Measurements from ENCODE around the gene TXNL4A.

DNA sequence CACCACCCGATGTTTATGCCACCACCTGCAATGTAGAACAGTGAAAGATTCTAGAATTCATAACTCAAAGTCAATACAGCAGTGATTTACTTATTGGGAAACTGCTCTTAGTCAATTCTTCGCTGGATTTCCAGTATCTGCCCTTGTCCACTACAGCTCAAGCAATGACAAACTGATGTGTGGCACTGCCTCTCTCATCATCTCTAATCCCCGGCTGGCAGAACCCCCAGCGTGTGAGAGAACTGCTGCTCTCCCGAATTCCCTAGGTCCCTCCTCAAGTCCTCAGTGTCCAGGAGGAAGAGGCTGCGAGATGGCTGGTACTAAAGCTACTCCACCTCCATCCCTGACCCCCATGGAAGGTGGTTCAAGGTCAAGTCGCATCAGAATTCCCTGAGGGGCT lies 1.6 kb downstream of the TXNL4A start:
- no peak for TF ChIP-seq EP300 (IDR thresholded peaks at IDR 0.05)
- TF ChIP-seq, protein P1, sequence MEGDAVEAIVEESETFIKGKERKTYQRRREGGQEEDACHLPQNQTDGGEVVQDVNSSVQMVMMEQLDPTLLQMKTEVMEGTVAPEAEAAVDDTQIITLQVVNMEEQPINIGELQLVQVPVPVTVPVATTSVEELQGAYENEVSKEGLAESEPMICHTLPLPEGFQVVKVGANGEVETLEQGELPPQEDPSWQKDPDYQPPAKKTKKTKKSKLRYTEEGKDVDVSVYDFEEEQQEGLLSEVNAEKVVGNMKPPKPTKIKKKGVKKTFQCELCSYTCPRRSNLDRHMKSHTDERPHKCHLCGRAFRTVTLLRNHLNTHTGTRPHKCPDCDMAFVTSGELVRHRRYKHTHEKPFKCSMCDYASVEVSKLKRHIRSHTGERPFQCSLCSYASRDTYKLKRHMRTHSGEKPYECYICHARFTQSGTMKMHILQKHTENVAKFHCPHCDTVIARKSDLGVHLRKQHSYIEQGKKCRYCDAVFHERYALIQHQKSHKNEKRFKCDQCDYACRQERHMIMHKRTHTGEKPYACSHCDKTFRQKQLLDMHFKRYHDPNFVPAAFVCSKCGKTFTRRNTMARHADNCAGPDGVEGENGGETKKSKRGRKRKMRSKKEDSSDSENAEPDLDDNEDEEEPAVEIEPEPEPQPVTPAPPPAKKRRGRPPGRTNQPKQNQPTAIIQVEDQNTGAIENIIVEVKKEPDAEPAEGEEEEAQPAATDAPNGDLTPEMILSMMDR (IDR thresholded peaks at IDR 0.05): no peak

All from ovary (tissue), 3 donors.